Lung (tissue), 12 donors: Measurements from ENCODE around the gene CCDC40. TPM values are rescaled to one million over a fixed set of nuclear protein-coding genes. Genes with fewer than 3 reads are reported as not detected.

ENCODE experiments used
- ATAC-seq: fragments of 200-7000 bp; cut with Tn5 transposase; one replicate; pipeline ENCODE4 v1.9.1; 2020; ENCODE audit warnings: moderate number of reproducible peaks; ENCODE audit not compliant: insufficient read depth, low FRiP score
- DNase-seq, 3 donors: peaks; one replicate each; pipeline ENCODE4 v3.0.0-alpha.2; 2013 to 2017
- H3K27ac ChIP-seq, 2 donors: one replicate each; pipeline ENCODE4 v1.5.1; 2013; ENCODE audit warnings: mild to moderate bottlenecking in 2 of 2, moderate library complexity in 2 of 2, control low read depth in 1 of 2, inconsistent platforms in 1 of 2, low read depth in 1 of 2, low read length in 1 of 2
- H3K27me3 ChIP-seq, 3 donors: one replicate each; pipeline ENCODE4 v1.5.1; 2013; ENCODE audit warnings: low read length in 2 of 3; ENCODE audit not compliant: control insufficient read depth in 3 of 3, insufficient read depth in 3 of 3
- H3K36me3 ChIP-seq, 4 donors: one replicate each; pipeline ENCODE4 v1.5.1; 2013; ENCODE audit warnings: low read length in 4 of 4, mild to moderate bottlenecking in 1 of 4, moderate library complexity in 1 of 4; ENCODE audit not compliant: control insufficient read depth in 4 of 4, insufficient read depth in 4 of 4
- H3K4me1 ChIP-seq, 5 donors: one replicate each; pipeline ENCODE4 v1.5.1; 2013; ENCODE audit warnings: low read length in 5 of 5, mild to moderate bottlenecking in 2 of 5, moderate library complexity in 1 of 5; ENCODE audit not compliant: control insufficient read depth in 5 of 5, insufficient read depth in 5 of 5
- H3K4me3 ChIP-seq: one replicate; pipeline ENCODE4 v1.5.1; 2013; ENCODE audit warnings: mild to moderate bottlenecking, control low read depth, moderate library complexity
- H3K9ac ChIP-seq, 2 donors: one replicate each; pipeline ENCODE4 v1.5.1; 2013; ENCODE audit warnings: low read length in 2 of 2, control low read depth in 1 of 2; ENCODE audit not compliant: insufficient read depth in 1 of 2
- H3K9me3 ChIP-seq, 4 donors: one replicate each; pipeline ENCODE4 v1.5.1; 2013; ENCODE audit warnings: low read length in 3 of 4, mild to moderate bottlenecking in 1 of 4, moderate library complexity in 1 of 4; ENCODE audit not compliant: control insufficient read depth in 4 of 4, insufficient read depth in 3 of 4
- WGBS, 2 donors: extraction: QIAGEN DNeasy Blood & Tissue Kit; methylation state at CpG; one replicate each; pipeline ENCODE4 v1.1.7; 2013; 5-methylcytosine and 5-hydroxymethylcytosine counted together
- polyA plus RNA-seq, 2 donors: library from polyadenylated mRNA; stranded (reverse); fragments of 200-250 nt; gene quantifications; one replicate each; pipeline ENCODE4 v1.2.1, GENCODE V29; 2013
- total RNA-seq, 2 donors: library from RNA; depleted of rRNA in 1 of 2; stranded (reverse); fragments of >200 nt in 1 of 2; gene quantifications; one replicate each; pipeline ENCODE4 v1.2.1, GENCODE V29; 2014 to 2021
- TF ChIP-seq, protein P1 (sequence below): IDR thresholded peaks from 2 replicates; pipeline ENCODE4 v1.5.1; 2012; ENCODE audit warnings: mild to moderate bottlenecking; ENCODE audit errors: control extremely low read depth, extremely low read depth
- donor health status: control.
- donor health status: control.
- donor health status: Bipolar disorder and iron deficiency.
- donor health status: healthy.
- donor health status: DM: yes; HTN: yes; CAD: no.

The CCDC40 gene
- total and polyA plus RNA-seq, 4 donors, result 6.0 to 34.5 (median 7.3) TPM

DNA sequence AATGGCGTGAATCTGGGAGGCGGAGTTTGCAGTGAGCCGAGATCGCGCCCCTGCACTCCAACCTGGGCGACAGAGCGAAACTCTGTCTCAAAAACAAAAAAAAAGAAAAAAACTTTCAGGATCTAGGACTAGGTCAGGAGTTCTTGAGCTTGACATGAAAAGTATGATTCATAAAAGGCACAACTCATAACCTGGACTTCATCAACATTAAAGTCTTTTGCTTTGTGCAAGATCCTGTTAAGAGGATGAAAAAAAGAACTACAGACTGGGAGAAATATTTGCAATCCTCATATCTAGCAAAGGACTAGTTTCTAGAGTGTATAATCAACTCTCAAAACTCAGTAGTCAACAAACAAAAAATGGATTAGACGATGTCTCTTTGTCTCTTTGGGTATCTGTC lies 40.7 kb upstream of the CCDC40 start:
- no peak overlapping the region for H3K4me3 ChIP-seq
- H3K36me3 ChIP-seq, result peaks cover 0 to 5% (median 0%) of the 10 kb centered on the region in 4 donors
- no peaks in the 10 kb centered on the region for H3K27me3 ChIP-seq
- no peak for ATAC-seq
- WGBS, 2 donors, result 95 to 97% methylated on average over 8 of the region's 8 CpGs
- H3K9ac ChIP-seq, result no peak overlapping the region
- H3K27ac ChIP-seq, result no peak overlapping the region
- H3K4me1 ChIP-seq, result peaks cover 0 to 31% (median 15%) of the 10 kb centered on the region in 5 donors
- TF ChIP-seq, protein P1, sequence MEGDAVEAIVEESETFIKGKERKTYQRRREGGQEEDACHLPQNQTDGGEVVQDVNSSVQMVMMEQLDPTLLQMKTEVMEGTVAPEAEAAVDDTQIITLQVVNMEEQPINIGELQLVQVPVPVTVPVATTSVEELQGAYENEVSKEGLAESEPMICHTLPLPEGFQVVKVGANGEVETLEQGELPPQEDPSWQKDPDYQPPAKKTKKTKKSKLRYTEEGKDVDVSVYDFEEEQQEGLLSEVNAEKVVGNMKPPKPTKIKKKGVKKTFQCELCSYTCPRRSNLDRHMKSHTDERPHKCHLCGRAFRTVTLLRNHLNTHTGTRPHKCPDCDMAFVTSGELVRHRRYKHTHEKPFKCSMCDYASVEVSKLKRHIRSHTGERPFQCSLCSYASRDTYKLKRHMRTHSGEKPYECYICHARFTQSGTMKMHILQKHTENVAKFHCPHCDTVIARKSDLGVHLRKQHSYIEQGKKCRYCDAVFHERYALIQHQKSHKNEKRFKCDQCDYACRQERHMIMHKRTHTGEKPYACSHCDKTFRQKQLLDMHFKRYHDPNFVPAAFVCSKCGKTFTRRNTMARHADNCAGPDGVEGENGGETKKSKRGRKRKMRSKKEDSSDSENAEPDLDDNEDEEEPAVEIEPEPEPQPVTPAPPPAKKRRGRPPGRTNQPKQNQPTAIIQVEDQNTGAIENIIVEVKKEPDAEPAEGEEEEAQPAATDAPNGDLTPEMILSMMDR, result no peak
- H3K9me3 ChIP-seq, result no peaks in the 10 kb centered on the region
- no peak for DNase-seq

DNA sequence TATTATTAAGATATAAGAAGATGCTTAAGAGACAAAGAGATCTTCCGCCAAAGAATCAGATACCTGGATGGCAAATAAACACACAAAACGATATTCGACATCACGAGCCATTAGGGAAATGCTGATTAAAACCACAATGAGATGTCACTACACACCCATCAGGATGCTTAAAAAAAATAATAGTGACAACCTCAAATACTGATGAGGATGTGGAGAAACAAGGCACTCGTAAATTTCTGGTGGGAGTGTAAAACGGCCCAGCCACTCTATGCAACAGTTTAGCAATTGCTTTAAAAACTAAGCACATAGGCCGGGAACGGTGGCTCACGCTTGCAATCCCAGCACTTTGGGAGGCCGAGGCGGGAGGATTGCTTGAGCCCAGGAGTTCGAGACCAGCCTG lies 40.2 kb upstream of the CCDC40 start:
- Histone ChIP-seq H3K4me3 (no peak overlapping the region), H3K36me3 (peaks cover 0 to 5% (median 2%) of the 10 kb centered on the region in 4 donors), H3K9me3 (no peaks in the 10 kb centered on the region), H3K27ac (no peak overlapping the region), H3K9ac (no peak overlapping the region), H3K4me1 (peaks cover 0 to 27% (median 15%) of the 10 kb centered on the region in 5 donors), H3K27me3 (no peaks in the 10 kb centered on the region)
- WGBS, 2 donors, result 54 to 83% methylated on average over 12 of the region's 12 CpGs
- ATAC-seq, result no peak
- TF ChIP-seq, protein P1, result no peak
- no peak for DNase-seq

- Histone ChIP-seq H3K4me3 (no peak overlapping the region), H3K27ac (peak overlapping the region in 1 of 2 donors; percentile 62), H3K36me3 (peaks cover 0 to 5% (median 3%) of the 10 kb centered on the region in 4 donors), H3K9me3 (no peaks in the 10 kb centered on the region), H3K9ac (no peak overlapping the region), H3K4me1 (peaks cover 0 to 21% (median 15%) of the 10 kb centered on the region in 5 donors), H3K27me3 (no peaks in the 10 kb centered on the region)
- 29 to 57% methylated on average over 15 of the region's 15 CpGs for WGBS, 2 donors
- ATAC-seq (peak; percentile 44), DNase-seq (no peak)
- TF ChIP-seq, protein P1, result no peak
Observed at GRCh38 chr17:79997011-79997660, 39.3 kb upstream of the CCDC40 start.

GRCh38 chr17:80000136-80000535 lies 36.3 kb upstream of the CCDC40 start:
- ATAC-seq (no peak), DNase-seq (no peak)
- no peak overlapping the region for H3K27ac ChIP-seq
- peaks cover 0 to 6% (median 4%) of the 10 kb centered on the region in 4 donors for H3K36me3 ChIP-seq
- TF ChIP-seq, protein P1, result no peak
- H3K4me3 ChIP-seq, result no peak overlapping the region
- H3K9ac ChIP-seq, result no peak overlapping the region
- no peaks in the 10 kb centered on the region for H3K9me3 ChIP-seq
- no peaks in the 10 kb centered on the region for H3K27me3 ChIP-seq
- no peaks in the 10 kb centered on the region for H3K4me1 ChIP-seq
- WGBS, 2 donors, result 91% methylated on average over 7 of the region's 7 CpGs
